ENCODE measurements around the gene LYRM1.

- TF ChIP-seq EZH2 (optimal IDR thresholded peaks at IDR 0.05; ENCODE audit: low read depth, low read length), result no peak
- TF ChIP-seq CTCF (IDR thresholded peaks at IDR 0.05; ENCODE audit: low read length), result no peak
- TF ChIP-seq EZH2phosphoT487 (IDR thresholded peaks at IDR 0.05; ENCODE audit: low read length), result no peak
Observed at GRCh38 chr16:20903116-20903898, 2.7 kb downstream of the LYRM1 start.

Measured in MM.1S (cell line).